Measurements from ENCODE around the gene SETBP1.

SETBP1 gene

DNA sequence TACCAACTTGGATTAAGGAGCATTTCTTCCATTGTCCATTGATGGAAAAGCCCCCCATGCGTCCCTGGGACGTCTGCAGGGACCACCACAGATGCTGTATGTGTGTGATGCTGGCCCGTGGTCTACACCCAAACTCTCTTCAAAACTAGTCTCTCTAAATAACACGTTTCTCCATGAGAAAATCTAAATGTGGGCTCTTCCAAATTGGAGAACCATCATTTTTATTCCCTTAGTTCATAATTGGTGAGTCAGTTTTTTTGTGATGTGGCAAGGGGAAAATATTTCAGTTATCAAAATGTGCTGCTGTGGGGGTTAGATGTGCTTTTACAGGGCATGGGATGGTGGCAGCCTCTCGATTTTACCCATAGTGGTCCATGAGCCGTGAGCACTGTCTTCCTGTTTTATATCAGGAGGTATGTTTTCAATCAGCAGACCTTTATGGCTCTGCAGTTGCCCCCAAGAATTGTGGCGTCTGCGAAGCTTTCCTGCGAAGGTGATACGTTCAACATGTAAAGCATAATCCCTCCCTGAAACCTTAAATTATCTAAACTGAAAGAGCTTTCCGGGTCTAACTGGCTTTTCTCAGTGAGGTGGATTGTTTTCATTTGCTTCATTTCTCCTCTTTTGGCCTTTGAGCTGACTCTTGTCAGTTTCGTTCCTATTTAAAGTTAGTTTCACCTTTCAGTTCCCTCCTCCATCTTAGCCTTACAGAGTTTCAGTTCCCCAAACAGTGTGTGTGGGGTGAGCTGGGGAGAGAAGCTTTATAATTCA is 78.4 kb downstream of the SETBP1 start:
- H3K36me3 ChIP-seq (ENCODE audit: control insufficient read depth, insufficient read depth, low read length) = no peaks in the 10 kb centered on the region
- H3K23ac ChIP-seq (ENCODE audit: low read length) = no peak overlapping the region
- no peak overlapping the region for H3K56ac ChIP-seq (ENCODE audit: low read length)
- H4K5ac ChIP-seq (ENCODE audit: low read length) = no peak overlapping the region
- H3K79me2 ChIP-seq (ENCODE audit: control insufficient read depth, insufficient read depth, low read length) = no peaks in the 10 kb centered on the region
- DNase-seq = no peak
- H3K4me1 ChIP-seq (ENCODE audit: control insufficient read depth, low read depth, low read length) = peaks cover 2% of the 10 kb centered on the region
- H3K9ac ChIP-seq (ENCODE audit: low read length) = no peak overlapping the region
- no peak overlapping the region for H4K8ac ChIP-seq (ENCODE audit: low read depth, low read length)
- H2BK15ac ChIP-seq (replicated peaks; ENCODE audit: low read depth) = no peak overlapping the region
- no peak overlapping the region for H3K4ac ChIP-seq (ENCODE audit: low read depth, low read length)
- H3K18ac ChIP-seq (ENCODE audit: low read length) = no peak overlapping the region
- no peak overlapping the region for H3K27ac ChIP-seq (ENCODE audit: low read depth, low read length)
- H2BK120ac ChIP-seq (ENCODE audit: low read depth, low read length) = no peak overlapping the region
- no peak overlapping the region for H2AK5ac ChIP-seq (ENCODE audit: low read length)
- H3K79me1 ChIP-seq (ENCODE audit: low read length) = no peaks in the 10 kb centered on the region
- WGBS (ENCODE audit: extremely low coverage, insufficient coverage, low lambda C conversion rate) = no CpG with 5 or more reads among the region's 12 CpGs
- no peak overlapping the region for H3K4me3 ChIP-seq (ENCODE audit: low read length)
- no peak overlapping the region for H3K4me2 ChIP-seq (ENCODE audit: low read length)
- H3K27me3 ChIP-seq (ENCODE audit: insufficient read depth, low read length, poor library complexity) = no peaks in the 10 kb centered on the region
- H2BK5ac ChIP-seq (ENCODE audit: low read length) = no peak overlapping the region

GRCh38 chr18:44759925-44760342 is 79.2 kb downstream of the SETBP1 start:
- Histone ChIP-seq H3K36me3 (ENCODE audit: control insufficient read depth, insufficient read depth, low read length) (no peaks in the 10 kb centered on the region), H2BK5ac (ENCODE audit: low read length) (no peak overlapping the region), H3K18ac (ENCODE audit: low read length) (no peak overlapping the region), H2AK5ac (ENCODE audit: low read length) (no peak overlapping the region), H3K4me1 (ENCODE audit: control insufficient read depth, low read depth, low read length) (peaks cover 2% of the 10 kb centered on the region), H3K79me1 (ENCODE audit: low read length) (no peaks in the 10 kb centered on the region), H2BK15ac (replicated peaks; ENCODE audit: low read depth) (no peak overlapping the region), H3K79me2 (ENCODE audit: control insufficient read depth, insufficient read depth, low read length) (no peaks in the 10 kb centered on the region), H3K27ac (ENCODE audit: low read depth, low read length) (no peak overlapping the region), H4K5ac (ENCODE audit: low read length) (no peak overlapping the region), H3K9ac (ENCODE audit: low read length) (no peak overlapping the region), H3K4ac (ENCODE audit: low read depth, low read length) (no peak overlapping the region), H3K4me2 (ENCODE audit: low read length) (no peak overlapping the region), H3K23ac (ENCODE audit: low read length) (no peak overlapping the region), H2BK120ac (ENCODE audit: low read depth, low read length) (no peak overlapping the region), H3K27me3 (ENCODE audit: insufficient read depth, low read length, poor library complexity) (no peaks in the 10 kb centered on the region), H3K56ac (ENCODE audit: low read length) (no peak overlapping the region), H4K8ac (ENCODE audit: low read depth, low read length) (no peak overlapping the region), H3K4me3 (ENCODE audit: low read length) (no peak overlapping the region)
- no CpG with 5 or more reads among the region's 1 CpG for WGBS (ENCODE audit: extremely low coverage, insufficient coverage, low lambda C conversion rate)
- no peak for DNase-seq

DNA sequence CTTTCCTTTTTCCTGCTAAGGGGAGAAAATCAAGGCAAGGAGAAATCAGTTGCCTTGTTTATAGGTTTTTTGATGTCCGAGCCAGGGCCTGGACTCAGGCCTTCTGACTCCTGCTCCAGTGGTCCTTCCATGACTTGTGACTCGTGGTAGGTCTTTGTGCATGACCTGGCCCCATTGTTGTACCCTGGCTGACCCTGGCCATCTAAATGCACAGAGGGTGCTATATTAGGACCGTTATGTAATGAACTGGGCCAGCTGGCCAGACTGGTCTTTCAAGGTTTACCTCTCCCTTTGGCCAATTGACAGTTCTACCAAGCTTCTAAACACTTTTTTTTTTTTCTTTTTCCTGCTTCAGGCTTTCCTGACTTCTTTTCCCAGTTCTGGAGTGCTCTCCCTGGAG is 81.1 kb downstream of the SETBP1 start:
- H3K4me3 ChIP-seq (ENCODE audit: low read length) = no peak overlapping the region
- no peak overlapping the region for H3K18ac ChIP-seq (ENCODE audit: low read length)
- H2AK5ac ChIP-seq (ENCODE audit: low read length) = no peak overlapping the region
- no peak overlapping the region for H3K56ac ChIP-seq (ENCODE audit: low read length)
- H3K27ac ChIP-seq (ENCODE audit: low read depth, low read length) = no peak overlapping the region
- no peaks in the 10 kb centered on the region for H3K4me1 ChIP-seq (ENCODE audit: control insufficient read depth, low read depth, low read length)
- H3K4ac ChIP-seq (ENCODE audit: low read depth, low read length) = no peak overlapping the region
- no peak overlapping the region for H4K5ac ChIP-seq (ENCODE audit: low read length)
- H3K23ac ChIP-seq (ENCODE audit: low read length) = no peak overlapping the region
- no peaks in the 10 kb centered on the region for H3K79me2 ChIP-seq (ENCODE audit: control insufficient read depth, insufficient read depth, low read length)
- H2BK120ac ChIP-seq (ENCODE audit: low read depth, low read length) = no peak overlapping the region
- no peak overlapping the region for H2BK5ac ChIP-seq (ENCODE audit: low read length)
- DNase-seq = no peak
- no peak overlapping the region for H2BK15ac ChIP-seq (replicated peaks; ENCODE audit: low read depth)
- H3K27me3 ChIP-seq (ENCODE audit: insufficient read depth, low read length, poor library complexity) = no peaks in the 10 kb centered on the region
- H3K79me1 ChIP-seq (ENCODE audit: low read length) = no peaks in the 10 kb centered on the region
- no peak overlapping the region for H3K9ac ChIP-seq (ENCODE audit: low read length)
- no CpG with 5 or more reads among the region's 3 CpGs for WGBS (ENCODE audit: extremely low coverage, insufficient coverage, low lambda C conversion rate)
- H4K8ac ChIP-seq (ENCODE audit: low read depth, low read length) = no peak overlapping the region
- H3K36me3 ChIP-seq (ENCODE audit: control insufficient read depth, insufficient read depth, low read length) = no peaks in the 10 kb centered on the region
- H3K4me2 ChIP-seq (ENCODE audit: low read length) = no peak overlapping the region

GRCh38 chr18:44763327-44763726 is 82.6 kb downstream of the SETBP1 start:
- Histone ChIP-seq H3K4me2 (ENCODE audit: low read length) (no peak overlapping the region), H3K27ac (ENCODE audit: low read depth, low read length) (no peak overlapping the region), H2BK15ac (replicated peaks; ENCODE audit: low read depth) (no peak overlapping the region), H3K23ac (ENCODE audit: low read length) (no peak overlapping the region), H4K5ac (ENCODE audit: low read length) (no peak overlapping the region), H3K9ac (ENCODE audit: low read length) (no peak overlapping the region), H3K18ac (ENCODE audit: low read length) (no peak overlapping the region), H4K8ac (ENCODE audit: low read depth, low read length) (no peak overlapping the region), H3K27me3 (ENCODE audit: insufficient read depth, low read length, poor library complexity) (no peaks in the 10 kb centered on the region), H3K4ac (ENCODE audit: low read depth, low read length) (no peak overlapping the region), H3K56ac (ENCODE audit: low read length) (no peak overlapping the region), H3K79me1 (ENCODE audit: low read length) (no peaks in the 10 kb centered on the region), H3K36me3 (ENCODE audit: control insufficient read depth, insufficient read depth, low read length) (no peaks in the 10 kb centered on the region), H2BK5ac (ENCODE audit: low read length) (no peak overlapping the region), H3K4me1 (ENCODE audit: control insufficient read depth, low read depth, low read length) (no peaks in the 10 kb centered on the region), H3K79me2 (ENCODE audit: control insufficient read depth, insufficient read depth, low read length) (no peaks in the 10 kb centered on the region), H2AK5ac (ENCODE audit: low read length) (no peak overlapping the region), H3K4me3 (ENCODE audit: low read length) (no peak overlapping the region), H2BK120ac (ENCODE audit: low read depth, low read length) (no peak overlapping the region)
- DNase-seq = no peak
- no CpG with 5 or more reads among the region's 8 CpGs for WGBS (ENCODE audit: extremely low coverage, insufficient coverage, low lambda C conversion rate)

- Histone ChIP-seq H3K4me3 (ENCODE audit: low read length) (no peak overlapping the region), H2BK5ac (ENCODE audit: low read length) (no peak overlapping the region), H3K4me2 (ENCODE audit: low read length) (no peak overlapping the region), H3K36me3 (ENCODE audit: control insufficient read depth, insufficient read depth, low read length) (no peaks in the 10 kb centered on the region), H3K18ac (ENCODE audit: low read length) (no peak overlapping the region), H3K27me3 (ENCODE audit: insufficient read depth, low read length, poor library complexity) (no peaks in the 10 kb centered on the region), H4K5ac (ENCODE audit: low read length) (no peak overlapping the region), H2BK120ac (ENCODE audit: low read depth, low read length) (no peak overlapping the region), H2AK5ac (ENCODE audit: low read length) (no peak overlapping the region), H3K4ac (ENCODE audit: low read depth, low read length) (no peak overlapping the region), H2BK15ac (replicated peaks; ENCODE audit: low read depth) (no peak overlapping the region), H4K8ac (ENCODE audit: low read depth, low read length) (no peak overlapping the region), H3K79me1 (ENCODE audit: low read length) (no peaks in the 10 kb centered on the region), H3K4me1 (ENCODE audit: control insufficient read depth, low read depth, low read length) (peaks cover 2% of the 10 kb centered on the region), H3K23ac (ENCODE audit: low read length) (no peak overlapping the region), H3K79me2 (ENCODE audit: control insufficient read depth, insufficient read depth, low read length) (no peaks in the 10 kb centered on the region), H3K56ac (ENCODE audit: low read length) (no peak overlapping the region), H3K27ac (ENCODE audit: low read depth, low read length) (no peak overlapping the region), H3K9ac (ENCODE audit: low read length) (no peak overlapping the region)
- no peak for DNase-seq
- WGBS (ENCODE audit: extremely low coverage, insufficient coverage, low lambda C conversion rate) = no CpG with 5 or more reads among the region's 3 CpGs
These were observed 84.2 kb downstream of the SETBP1 start for GRCh38 chr18:44764863-44765262.

DNA sequence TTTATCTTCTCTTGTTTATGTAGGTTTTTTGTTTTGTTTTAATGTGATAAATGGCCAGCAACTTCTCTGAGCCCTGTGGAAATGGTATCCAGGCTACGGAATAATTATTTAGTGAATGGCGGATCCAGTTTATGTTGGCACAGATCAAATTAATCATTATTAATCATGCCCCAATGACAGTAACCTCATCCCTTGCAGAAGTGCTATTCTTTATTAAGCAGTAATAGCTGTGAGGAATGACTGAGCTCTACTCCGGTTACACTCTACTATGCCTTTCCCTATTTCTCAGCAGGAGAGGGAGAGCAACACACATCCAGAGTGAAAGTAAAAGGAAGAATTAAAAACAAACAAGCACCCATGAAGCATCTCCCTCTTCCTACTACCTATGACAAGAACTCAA is 84.8 kb downstream of the SETBP1 start:
- H2BK5ac ChIP-seq (ENCODE audit: low read length) = no peak overlapping the region
- H3K4me3 ChIP-seq (ENCODE audit: low read length) = no peak overlapping the region
- no peaks in the 10 kb centered on the region for H3K79me1 ChIP-seq (ENCODE audit: low read length)
- no peak overlapping the region for H4K5ac ChIP-seq (ENCODE audit: low read length)
- no peak overlapping the region for H3K56ac ChIP-seq (ENCODE audit: low read length)
- H3K4me1 ChIP-seq (ENCODE audit: control insufficient read depth, low read depth, low read length) = peaks cover 2% of the 10 kb centered on the region
- no peak for DNase-seq
- no peak overlapping the region for H2BK15ac ChIP-seq (replicated peaks; ENCODE audit: low read depth)
- no peak overlapping the region for H4K8ac ChIP-seq (ENCODE audit: low read depth, low read length)
- H3K23ac ChIP-seq (ENCODE audit: low read length) = no peak overlapping the region
- no peak overlapping the region for H3K27ac ChIP-seq (ENCODE audit: low read depth, low read length)
- H3K9ac ChIP-seq (ENCODE audit: low read length) = no peak overlapping the region
- H3K36me3 ChIP-seq (ENCODE audit: control insufficient read depth, insufficient read depth, low read length) = no peaks in the 10 kb centered on the region
- H3K27me3 ChIP-seq (ENCODE audit: insufficient read depth, low read length, poor library complexity) = no peaks in the 10 kb centered on the region
- H2BK120ac ChIP-seq (ENCODE audit: low read depth, low read length) = no peak overlapping the region
- WGBS (ENCODE audit: extremely low coverage, insufficient coverage, low lambda C conversion rate) = no CpG with 5 or more reads among the region's 3 CpGs
- no peak overlapping the region for H3K4me2 ChIP-seq (ENCODE audit: low read length)
- H2AK5ac ChIP-seq (ENCODE audit: low read length) = no peak overlapping the region
- no peak overlapping the region for H3K18ac ChIP-seq (ENCODE audit: low read length)
- no peak overlapping the region for H3K4ac ChIP-seq (ENCODE audit: low read depth, low read length)
- no peaks in the 10 kb centered on the region for H3K79me2 ChIP-seq (ENCODE audit: control insufficient read depth, insufficient read depth, low read length)

All from mesendoderm (in vitro differentiated cells).